ENCODE results near the gene NFYA.

NFYA gene

DNA sequence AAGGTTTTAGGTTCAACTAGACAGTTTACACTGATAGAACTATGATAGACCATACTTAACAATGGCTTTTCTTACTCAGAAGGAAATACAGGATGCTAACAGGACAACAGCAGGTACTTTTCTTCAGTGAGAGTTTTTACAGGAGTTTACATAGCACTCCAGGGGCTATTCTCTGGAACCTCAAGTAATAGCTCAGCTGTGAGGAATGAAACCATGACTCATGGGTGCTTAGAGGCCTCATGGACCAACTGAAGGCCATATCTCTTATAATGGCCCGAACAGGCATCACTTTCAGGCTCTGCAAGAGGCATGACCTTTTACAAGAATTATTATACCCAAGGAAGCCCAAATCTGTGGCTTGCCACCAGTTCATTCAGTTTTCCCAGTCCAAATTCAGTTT is 49.6 kb downstream of the NFYA start:
- DNase-seq: peak; percentile 21

DNA sequence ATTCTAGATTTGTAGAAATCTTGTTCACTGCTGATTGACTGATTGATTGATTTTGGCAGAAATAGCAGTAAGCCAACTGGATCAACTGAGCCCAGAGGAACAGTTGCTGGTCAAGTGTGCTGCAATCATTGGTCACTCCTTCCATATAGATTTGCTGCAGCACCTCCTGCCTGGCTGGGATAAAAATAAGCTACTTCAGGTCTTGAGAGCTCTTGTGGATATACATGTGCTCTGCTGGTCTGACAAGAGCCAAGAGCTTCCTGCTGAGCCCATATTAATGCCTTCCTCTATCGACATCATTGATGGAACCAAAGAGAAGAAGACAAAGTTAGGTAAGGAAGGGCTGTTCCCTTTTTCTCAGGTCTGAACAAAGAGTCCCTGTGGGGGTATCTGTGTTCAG is 50.1 kb downstream of the NFYA start:
- no peak for DNase-seq

DNA sequence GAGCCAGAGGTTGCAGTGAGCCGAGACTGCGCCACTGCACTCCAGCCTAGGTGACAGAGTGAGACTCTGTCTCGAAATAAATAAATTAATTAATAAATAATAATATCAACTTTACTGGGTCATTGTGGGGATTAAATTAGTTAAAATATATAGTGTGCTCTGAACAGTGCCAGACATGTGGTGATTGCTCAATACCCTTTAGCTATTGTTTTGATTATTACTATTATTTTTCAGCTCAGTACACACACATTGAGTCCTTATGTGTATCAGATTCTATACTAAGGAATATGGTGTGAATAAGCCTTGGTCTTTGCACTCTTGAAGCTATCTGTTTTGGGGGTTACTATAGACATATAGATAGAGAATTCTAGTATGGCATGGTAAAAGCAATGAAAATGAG is 52.5 kb downstream of the NFYA start:
- no peak for DNase-seq

DNA sequence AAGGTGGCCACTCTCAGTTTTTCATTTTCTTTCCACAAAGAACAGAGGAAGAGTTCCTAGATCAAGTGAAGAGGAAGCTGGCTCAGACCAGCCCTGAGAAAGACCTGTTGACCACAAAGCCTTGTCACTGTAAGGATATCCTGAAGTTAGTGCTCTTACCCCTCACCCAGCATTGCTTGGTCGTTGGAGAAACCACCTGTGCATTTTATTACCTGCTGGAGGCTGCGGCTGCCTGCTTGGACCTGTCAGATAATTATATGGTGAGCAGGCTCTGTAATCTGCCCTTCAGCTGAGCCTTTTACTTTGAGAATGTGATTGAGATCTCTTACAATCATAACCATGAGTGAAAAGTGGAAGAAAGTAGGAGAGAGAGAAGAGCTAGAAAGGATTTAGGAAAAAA is 59.5 kb downstream of the NFYA start:
- DNase-seq: no peak

DNA sequence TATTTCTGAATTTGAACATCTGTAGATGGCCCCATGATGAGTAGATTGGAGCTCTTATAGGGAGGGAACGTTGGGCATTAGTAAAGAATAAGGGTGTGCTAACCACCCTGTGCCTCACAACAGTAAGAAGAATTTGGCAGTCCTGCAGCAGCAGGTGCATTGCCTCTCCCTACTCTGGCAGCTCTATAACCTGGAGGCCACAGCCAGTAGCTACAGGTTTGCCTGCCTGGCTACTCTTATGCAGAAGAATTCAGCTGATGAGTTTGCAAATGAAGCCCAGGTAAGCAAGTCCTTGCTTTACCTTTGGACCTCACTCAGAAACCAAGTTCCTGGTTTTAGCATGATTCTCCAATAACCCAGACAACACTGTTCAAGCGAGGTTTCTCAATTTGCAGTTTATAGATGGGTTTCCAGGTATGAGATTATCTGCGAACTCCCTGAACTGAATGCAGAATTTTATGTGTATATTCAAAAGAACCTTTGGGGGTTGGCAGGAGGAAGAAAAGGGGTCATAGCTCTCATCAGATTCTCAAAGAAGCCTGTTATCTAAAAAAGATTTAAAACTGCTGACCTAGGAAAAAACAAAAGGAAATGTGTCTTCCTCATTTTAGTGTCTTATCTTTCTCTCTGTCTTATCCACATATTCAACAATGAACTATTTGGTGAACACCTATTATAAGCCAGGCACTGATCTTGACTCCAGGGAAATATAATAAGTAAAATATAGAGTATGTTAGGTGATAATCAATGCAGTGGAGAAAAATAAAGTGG is 62.5 kb downstream of the NFYA start:
- no peak for DNase-seq

DNA sequence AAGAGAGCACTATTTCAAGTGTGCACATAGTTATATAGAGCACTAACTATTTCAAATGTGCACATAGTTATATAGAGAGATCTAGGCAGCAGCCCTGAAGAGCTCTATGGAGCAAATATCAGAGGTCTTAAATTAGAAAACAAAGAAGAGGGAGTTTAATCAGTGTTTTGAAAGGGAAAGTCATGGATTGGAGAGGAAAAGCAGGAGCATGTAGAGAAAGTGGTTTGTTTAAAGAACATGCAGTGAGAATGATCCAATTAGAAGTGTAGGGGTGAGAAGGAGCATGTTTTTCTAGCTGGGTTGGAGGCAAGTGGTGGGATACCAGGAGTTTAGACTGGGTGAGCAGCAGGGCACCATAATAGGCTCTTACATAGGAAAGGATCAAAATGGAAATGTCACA is 64.1 kb downstream of the NFYA start:
- no peak for DNase-seq

DNA sequence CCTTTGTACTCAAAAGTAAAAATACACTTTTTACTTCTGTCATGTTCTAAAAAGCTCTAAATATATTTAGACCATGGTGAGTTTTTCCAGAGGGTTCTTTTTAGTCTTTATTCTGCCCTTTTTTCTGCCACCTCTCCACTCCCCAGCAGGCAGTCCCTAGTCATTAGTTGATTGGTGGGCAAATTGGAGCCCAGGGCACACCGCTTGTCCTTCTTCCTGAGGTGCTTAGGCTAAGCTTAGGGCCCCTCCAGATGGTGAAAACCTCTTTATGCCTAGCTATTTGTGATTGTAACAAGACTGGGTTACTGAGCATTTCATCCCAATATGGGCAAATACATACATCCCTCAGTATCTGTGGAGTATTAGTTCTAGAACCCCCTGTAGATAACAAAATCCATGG is 75.1 kb downstream of the NFYA start:
- no peak for DNase-seq
